Mammary epithelial cell (primary cell): ENCODE measurements around the gene IFIT5.
A peak's percentile ranks its signal among the peaks of the same experiment; 100 is the strongest.

Experiments
- CTCF ChIP-seq, 2 donors: IDR thresholded peaks in 1 of 2; conservative IDR thresholded peaks in 1 of 2; 2 replicates each; pipeline ENCODE4 v1.5.1; 2011 to 2012; ENCODE audit warnings: inconsistent platforms in 2 of 2, low read length in 2 of 2, mild to moderate bottlenecking in 2 of 2, control low read depth in 1 of 2, low read depth in 1 of 2; ENCODE audit not compliant: insufficient read depth in 1 of 2; ENCODE audit errors: extremely low read depth in 1 of 2
- EZH2 ChIP-seq: IDR thresholded peaks from 2 replicates; pipeline ENCODE4 v1.6.1; 2012; ENCODE audit warnings: low read length, inconsistent platforms, borderline replicate concordance

GRCh38 chr10:89454561-89455347 is 40.4 kb downstream of the IFIT5 start:
- TF ChIP-seq CTCF (conservative IDR thresholded peaks at IDR 0.05 in 1 of 2, IDR thresholded peaks at IDR 0.05 in 1 of 2; ENCODE audit: extremely low read depth in 1 of 2, insufficient read depth in 1 of 2, low read depth in 1 of 2, low read length in 2 of 2) (peak in 1 of 2 donors; percentile 11), EZH2 (no peak)
